ENCODE data around the gene PARP9. TPM values are rescaled to one million over a fixed set of nuclear protein-coding genes. Genes with fewer than 3 reads are reported as not detected.

Gene PARP9
- total and polyA plus RNA-seq, 10 of the 15 experiments (the other 5 are each of a cell fraction or from before 2014, with no cell fraction given), result 34.0 to 122 (median 46.1) TPM

- TF ChIP-seq BCL11A (IDR thresholded peaks at IDR 0.05; ENCODE audit: low read depth, low read length) (peak; percentile 84), GABPA (IDR thresholded peaks at IDR 0.05; ENCODE audit: low read depth) (no peak), HDAC6 (IDR thresholded peaks at IDR 0.05; ENCODE audit: unreplicated experiment) (no peak), PRDM15 (CRISPR knock-in tag; IDR thresholded peaks at IDR 0.05) (no peak), CHD4 (IDR thresholded peaks at IDR 0.05) (no peak), MEF2A (IDR thresholded peaks at IDR 0.05; ENCODE audit: insufficient read depth, low read depth, low read length) (no peak), TCF12 (IDR thresholded peaks at IDR 0.05; ENCODE audit: low read depth, low read length) (no peak), ZNF274 (IDR thresholded peaks at IDR 0.05; ENCODE audit: insufficient read depth, insufficient read length) (no peak), SRF (IDR thresholded peaks at IDR 0.05; ENCODE audit: low read depth in 2 of 2, low read length in 2 of 2) (no peak), IRF3 (IDR thresholded peaks at IDR 0.05) (no peak), RELA (IDR thresholded peaks at IDR 0.05; ENCODE audit: borderline replicate concordance, partially characterized antibody) (no peak), ESRRA (IDR thresholded peaks at IDR 0.05; ENCODE audit: low read length) (no peak), CUX1 (IDR thresholded peaks at IDR 0.05; ENCODE audit: insufficient replicate concordance, low read depth, low read length) (no peak), ETV6 (conservative IDR thresholded peaks at IDR 0.05 in 1 of 2, IDR thresholded peaks at IDR 0.05 in 1 of 2; ENCODE audit: borderline replicate concordance in 1 of 2, low read depth in 1 of 2) (no peak), ZNF622 (IDR thresholded peaks at IDR 0.05) (no peak), RAD51 (IDR thresholded peaks at IDR 0.05) (no peak), HCFC1 (IDR thresholded peaks at IDR 0.05; ENCODE audit: low read length) (no peak), ATF3 (IDR thresholded peaks at IDR 0.05; ENCODE audit: borderline replicate concordance, extremely low read depth, low read depth, low read length) (no peak), NR2C2 (IDR thresholded peaks at IDR 0.05; ENCODE audit: borderline replicate concordance, control insufficient read depth, insufficient read length, low read depth) (no peak), POLR2A (IDR thresholded peaks at IDR 0.05; ENCODE audit: low read depth, low read length) (no peak), NBN (IDR thresholded peaks at IDR 0.05) (0 out of 2 replicates have a peak, but pooled peaks have one; percentile 36), NFYA (IDR thresholded peaks at IDR 0.05; ENCODE audit: borderline replicate concordance, low read depth, low read length) (no peak), POU2F2 (IDR thresholded peaks at IDR 0.05; ENCODE audit: borderline replicate concordance, low read depth, low read length) (0 out of 3 replicates have a peak, but pooled peaks have one; percentile 29)
Measured at GRCh38 chr3:122497425-122497824, 66.7 kb downstream of the PARP9 start (continued).

Data from GM12878 (cell line).